Measurements from ENCODE around the gene NFS1. TPM values are rescaled to one million over a fixed set of nuclear protein-coding genes. Genes with fewer than 3 reads are reported as not detected.

The NFS1 gene
- total RNA-seq, 4 donors from 2014 or later, result 39.7 to 73.2 (median 47.3) TPM

- H3K27me3 ChIP-seq, result no peaks in the 10 kb centered on the region
- H3K4me1 ChIP-seq, result peaks cover 19% of the 10 kb centered on the region
- TF ChIP-seq POLR2A (IDR thresholded peaks at IDR 0.05), result no peak
- no peak for TF ChIP-seq EP300 (IDR thresholded peaks at IDR 0.05)
- TF ChIP-seq POLR2AphosphoS5 (IDR thresholded peaks at IDR 0.05), result no peak
- no peak for TF ChIP-seq CTCF (IDR thresholded peaks at IDR 0.05)
- 61% methylated on average over 4 of the region's 4 CpGs for WGBS
- no peak overlapping the region for H3K4me3 ChIP-seq
- H3K27ac ChIP-seq, result no peak overlapping the region
- peaks cover 56% of the 10 kb centered on the region for H3K36me3 ChIP-seq
- H3K9me3 ChIP-seq, result no peaks in the 10 kb centered on the region
- DNase-seq (ENCODE audit: low spot score in 2 of 2), result no peak
Observed at GRCh38 chr20:35702824-35703695, 3.9 kb upstream of the NFS1 start.

GRCh38 chr20:35702051-35702823 lies 3.1 kb upstream of the NFS1 start:
- H3K4me3 ChIP-seq, result no peak overlapping the region
- H3K4me1 ChIP-seq, result peaks cover 27% of the 10 kb centered on the region
- H3K27me3 ChIP-seq, result no peaks in the 10 kb centered on the region
- H3K36me3 ChIP-seq, result peaks cover 48% of the 10 kb centered on the region
- peak in 1 of 2 donors; percentile 55 for DNase-seq (ENCODE audit: low spot score in 2 of 2)
- no peaks in the 10 kb centered on the region for H3K9me3 ChIP-seq
- 80% methylated on average over 12 of the region's 12 CpGs for WGBS
- no peak overlapping the region for H3K27ac ChIP-seq
- no peak for TF ChIP-seq CTCF (IDR thresholded peaks at IDR 0.05)
- no peak for TF ChIP-seq POLR2AphosphoS5 (IDR thresholded peaks at IDR 0.05)
- no peak for TF ChIP-seq EP300 (IDR thresholded peaks at IDR 0.05)
- no peak for TF ChIP-seq POLR2A (IDR thresholded peaks at IDR 0.05)

- Histone ChIP-seq H3K9me3 (no peaks in the 10 kb centered on the region), H3K27me3 (no peaks in the 10 kb centered on the region), H3K4me1 (peaks cover 29% of the 10 kb centered on the region), H3K36me3 (peaks cover 41% of the 10 kb centered on the region), H3K27ac (peak overlapping the region; percentile 89), H3K4me3 (peak overlapping the region; percentile 81)
- DNase-seq (ENCODE audit: low spot score in 2 of 2), result peak in 1 of 2 donors; percentile 46
- WGBS, result 90% methylated on average over 7 of the region's 7 CpGs
- TF ChIP-seq CTCF (IDR thresholded peaks at IDR 0.05) (no peak), POLR2AphosphoS5 (IDR thresholded peaks at IDR 0.05) (no peak), EP300 (IDR thresholded peaks at IDR 0.05) (no peak), POLR2A (IDR thresholded peaks at IDR 0.05) (no peak)
Observed at GRCh38 chr20:35700625-35701148, 1.5 kb upstream of the NFS1 start.

- H3K27me3 ChIP-seq, result no peaks in the 10 kb centered on the region
- no peak for DNase-seq (ENCODE audit: low spot score in 2 of 2)
- peak overlapping the region; percentile 89 for H3K27ac ChIP-seq
- TF ChIP-seq POLR2A (IDR thresholded peaks at IDR 0.05) (no peak), EP300 (IDR thresholded peaks at IDR 0.05) (no peak), CTCF (IDR thresholded peaks at IDR 0.05) (no peak), POLR2AphosphoS5 (IDR thresholded peaks at IDR 0.05) (no peak)
- 18% methylated on average over 6 of the region's 6 CpGs for WGBS
- H3K36me3 ChIP-seq, result peaks cover 41% of the 10 kb centered on the region
- peak overlapping the region; percentile 81 for H3K4me3 ChIP-seq
- peaks cover 29% of the 10 kb centered on the region for H3K4me1 ChIP-seq
- no peaks in the 10 kb centered on the region for H3K9me3 ChIP-seq
Observed at GRCh38 chr20:35699957-35700624, 939 bp upstream of the NFS1 start.
